Fibroblast of skin of right biceps (primary cell): ENCODE results near the gene ALDOA.

Source experiments
- DNase-seq: peaks from one replicate; pipeline ENCODE4 v3.0.0-alpha.2; 2013

Gene ALDOA

DNA sequence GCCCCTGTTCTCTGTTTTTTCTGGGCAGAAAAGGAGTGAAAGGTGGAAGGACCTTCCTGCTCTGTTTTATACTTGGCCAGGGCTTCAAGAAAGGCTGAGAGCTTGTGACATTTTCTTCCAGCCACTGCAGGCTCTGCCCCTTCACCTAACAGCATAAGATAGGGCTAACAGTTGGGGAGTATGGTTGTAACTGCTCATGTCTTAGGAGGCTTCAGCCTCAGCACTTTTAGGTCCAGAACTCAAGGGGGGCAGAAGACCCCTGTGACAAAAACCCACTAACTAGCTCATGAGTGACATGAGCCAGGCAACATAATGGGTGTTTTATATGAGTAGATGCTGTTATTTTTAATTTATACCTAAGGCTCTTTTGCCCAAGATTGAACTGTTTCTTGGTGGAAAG, 4.9 kb downstream of the ALDOA start:
- no peak for DNase-seq

DNA sequence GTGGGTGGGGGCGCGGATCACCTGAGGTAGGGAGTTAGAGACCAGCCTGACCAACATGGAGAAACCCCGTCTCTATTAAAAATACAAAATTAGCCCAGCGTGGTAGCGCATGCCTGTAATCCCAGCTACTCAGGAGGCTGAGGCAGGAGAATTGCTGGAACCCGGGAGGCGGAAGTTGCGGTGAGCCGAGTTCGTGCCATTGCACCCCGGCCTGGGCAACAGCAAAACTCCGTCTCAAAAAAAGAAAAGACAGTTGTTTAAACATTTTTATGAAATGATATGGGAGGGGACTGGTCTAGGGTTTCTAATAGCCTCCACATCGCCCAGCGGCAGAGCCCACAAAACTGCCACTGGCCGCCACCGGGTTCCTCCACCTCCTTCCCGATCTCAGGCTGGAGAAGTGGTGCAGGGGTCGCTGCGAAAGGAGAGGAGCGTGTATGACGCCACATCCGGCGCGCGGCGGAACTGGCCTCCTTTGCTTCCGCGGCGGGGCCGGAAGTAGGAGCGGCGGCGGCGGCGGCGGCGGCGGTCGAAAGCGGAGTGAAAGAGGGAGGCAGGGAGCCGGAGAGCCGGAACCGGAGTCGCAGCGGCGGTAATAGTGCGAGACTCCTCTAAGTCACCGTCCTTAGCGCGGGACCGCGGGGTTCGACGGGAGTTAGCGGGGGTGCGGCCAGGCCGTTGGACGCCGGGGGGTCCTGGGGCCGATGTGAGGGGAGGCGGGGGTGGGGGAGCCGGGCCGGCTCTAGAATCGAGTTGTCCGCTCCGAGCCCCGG, 10.1 kb downstream of the ALDOA start, which contains the start of gene PPP4C:
PPP4C (plus strand) TSS at position 492 of the 773 bp plus-strand sequence. CDS start 384 bp downstream, outside the sequence.
- peak; percentile 90 for DNase-seq

DNA sequence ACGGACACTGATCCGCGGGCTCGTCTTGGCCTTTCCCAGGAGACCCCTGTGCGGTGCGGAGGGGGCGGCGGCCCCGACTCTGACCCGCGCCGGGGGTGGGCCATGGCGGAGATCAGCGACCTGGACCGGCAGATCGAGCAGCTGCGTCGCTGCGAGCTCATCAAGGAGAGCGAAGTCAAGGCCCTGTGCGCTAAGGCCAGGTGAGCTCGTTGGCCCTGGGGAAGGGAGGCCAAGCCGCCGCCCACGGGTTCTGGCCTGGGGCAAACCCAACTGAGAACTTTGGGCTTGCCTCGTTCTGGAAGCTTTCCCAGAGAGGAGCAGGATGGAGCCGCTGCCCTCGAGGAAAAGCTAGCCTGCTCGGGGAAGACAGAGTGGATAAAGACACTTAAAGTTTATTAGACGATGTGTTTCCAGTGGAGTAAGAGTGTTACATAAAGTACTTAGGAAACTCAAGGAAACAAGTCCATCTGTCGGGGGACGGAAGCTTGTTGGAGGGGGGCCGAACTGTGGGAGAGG, 10.8 kb downstream of the ALDOA start:
- no peak for DNase-seq

DNA sequence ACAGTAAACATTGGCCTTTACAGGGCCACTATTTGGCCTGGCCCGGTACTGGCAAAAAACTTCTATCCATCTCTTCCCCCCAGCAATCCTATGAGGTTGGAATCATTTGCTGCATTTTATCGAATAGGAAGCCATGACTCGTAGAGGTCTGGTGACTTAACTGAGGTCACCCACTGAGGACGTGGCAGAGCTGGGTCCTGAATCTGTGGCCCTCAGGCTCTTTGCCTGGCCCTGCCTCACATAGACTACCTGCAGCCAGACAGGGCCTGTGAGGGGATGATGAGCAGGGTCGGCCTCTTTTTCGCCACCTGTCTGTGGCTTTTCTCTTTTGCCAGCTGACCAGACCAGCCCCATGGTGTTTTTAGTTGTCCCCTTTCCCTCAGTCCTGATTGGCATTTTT, 12.1 kb downstream of the ALDOA start:
- no peak for DNase-seq

DNA sequence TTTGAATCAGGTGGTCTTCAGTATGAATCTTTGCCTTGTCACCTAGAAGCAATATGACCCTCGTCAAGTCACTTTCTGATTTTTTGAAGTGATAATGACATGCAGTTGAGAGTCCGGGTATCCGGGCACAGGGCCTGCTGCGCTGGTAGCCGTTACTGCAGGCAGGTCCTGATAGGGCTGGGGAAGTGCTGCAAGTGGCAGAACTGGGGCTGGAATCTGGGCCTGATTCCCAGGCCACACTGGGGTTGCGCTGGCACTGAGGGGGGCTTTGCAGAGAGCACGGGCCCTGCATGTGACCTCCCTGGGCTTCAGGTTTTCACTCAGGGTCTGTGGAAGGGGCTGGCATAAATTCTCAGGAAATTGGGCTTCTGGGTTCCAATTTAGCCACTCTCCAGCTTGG, 13.2 kb downstream of the ALDOA start:
- DNase-seq, result no peak

DNA sequence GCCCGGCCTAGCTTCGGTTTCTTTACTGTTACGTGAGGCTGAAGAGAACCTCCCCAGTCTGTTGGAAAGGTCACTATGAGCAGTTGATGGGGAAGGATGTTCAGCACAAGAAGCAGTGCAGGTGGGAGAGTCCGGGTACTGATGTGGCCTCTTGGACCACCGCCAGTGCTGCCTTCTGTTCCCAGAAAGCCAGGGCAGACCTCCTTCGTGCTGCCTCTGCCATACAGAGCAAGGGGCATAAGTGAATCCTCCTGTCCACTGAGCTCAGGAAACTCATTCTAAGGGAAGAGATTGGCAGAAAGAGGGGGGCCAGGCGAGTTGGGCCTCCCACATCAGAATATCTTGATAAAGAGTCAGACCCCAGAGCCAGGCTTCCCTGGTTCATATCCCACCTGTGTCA, 13.9 kb downstream of the ALDOA start:
- no peak for DNase-seq

- no peak for DNase-seq
Measured at GRCh38 chr16:30082545-30083090, 17.1 kb downstream of the ALDOA start.

GRCh38 chr16:30083216-30084055, 17.9 kb downstream of the ALDOA start:
- DNase-seq, result no peak

GRCh38 chr16:30084096-30084815, 18.7 kb downstream of the ALDOA start:
- no peak for DNase-seq

DNA sequence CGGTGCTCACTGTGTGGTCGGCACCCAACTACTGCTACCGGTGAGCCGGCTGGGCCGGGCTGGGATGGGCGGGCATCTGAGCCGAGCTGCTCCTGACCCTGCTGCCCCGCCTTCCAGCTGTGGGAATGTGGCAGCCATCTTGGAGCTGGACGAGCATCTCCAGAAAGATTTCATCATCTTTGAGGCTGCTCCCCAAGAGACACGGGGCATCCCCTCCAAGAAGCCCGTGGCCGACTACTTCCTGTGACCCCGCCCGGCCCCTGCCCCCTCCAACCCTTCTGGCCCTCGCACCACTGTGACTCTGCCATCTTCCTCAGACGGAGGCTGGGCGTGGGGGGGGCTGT, 19.2 kb downstream of the ALDOA start:
- DNase-seq, result no peak

GRCh38 chr16:30085247-30085646, 19.7 kb downstream of the ALDOA start:
- no peak for DNase-seq

GRCh38 chr16:30085820-30086219, 20.3 kb downstream of the ALDOA start:
- no peak for DNase-seq

DNA sequence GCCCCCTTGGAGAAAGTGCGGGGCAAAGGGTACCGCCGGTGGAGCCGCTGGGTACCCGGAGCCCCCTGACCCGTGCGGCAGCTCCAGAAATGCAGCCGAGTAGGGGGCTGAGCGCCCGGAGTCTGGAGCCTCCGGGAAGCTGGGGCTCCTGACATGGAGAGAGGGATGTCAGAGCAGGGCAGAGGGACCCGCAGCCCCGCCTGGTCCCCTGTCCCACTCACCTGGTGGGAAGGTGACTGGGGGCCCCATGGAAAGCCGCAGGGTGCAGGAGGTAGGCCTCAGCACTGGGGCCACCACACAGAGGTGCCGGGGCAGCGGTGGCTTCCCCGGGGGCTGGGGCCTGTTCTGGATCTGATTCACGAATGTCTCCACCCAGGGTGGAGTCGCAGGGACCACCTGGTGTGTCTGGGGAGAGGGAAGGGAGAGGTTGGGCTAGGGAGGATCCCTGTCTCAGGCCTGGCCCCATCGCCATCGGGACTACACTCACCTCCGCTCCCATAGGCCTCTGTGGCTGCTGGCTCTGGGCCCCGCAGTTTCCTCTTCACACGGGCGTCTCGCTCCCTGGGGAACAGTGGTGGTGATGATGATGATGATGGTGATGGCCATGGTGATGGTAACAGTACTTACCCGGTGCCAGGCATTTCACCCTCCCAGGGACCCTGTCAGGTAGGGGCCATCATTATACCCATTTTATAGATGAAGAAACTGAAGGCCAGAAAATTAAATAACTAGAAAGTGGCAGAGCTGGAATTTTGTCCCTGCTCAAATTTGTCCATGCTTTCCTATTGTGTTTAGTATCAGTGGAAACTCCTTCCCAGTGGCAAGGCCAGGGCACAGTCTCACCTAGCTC, 21.0 kb downstream of the ALDOA start:
- DNase-seq, result no peak

GRCh38 chr16:30087181-30087898, 21.8 kb downstream of the ALDOA start:
- no peak for DNase-seq

- no peak for DNase-seq
Measured at GRCh38 chr16:30088237-30088831, 22.8 kb downstream of the ALDOA start.

DNA sequence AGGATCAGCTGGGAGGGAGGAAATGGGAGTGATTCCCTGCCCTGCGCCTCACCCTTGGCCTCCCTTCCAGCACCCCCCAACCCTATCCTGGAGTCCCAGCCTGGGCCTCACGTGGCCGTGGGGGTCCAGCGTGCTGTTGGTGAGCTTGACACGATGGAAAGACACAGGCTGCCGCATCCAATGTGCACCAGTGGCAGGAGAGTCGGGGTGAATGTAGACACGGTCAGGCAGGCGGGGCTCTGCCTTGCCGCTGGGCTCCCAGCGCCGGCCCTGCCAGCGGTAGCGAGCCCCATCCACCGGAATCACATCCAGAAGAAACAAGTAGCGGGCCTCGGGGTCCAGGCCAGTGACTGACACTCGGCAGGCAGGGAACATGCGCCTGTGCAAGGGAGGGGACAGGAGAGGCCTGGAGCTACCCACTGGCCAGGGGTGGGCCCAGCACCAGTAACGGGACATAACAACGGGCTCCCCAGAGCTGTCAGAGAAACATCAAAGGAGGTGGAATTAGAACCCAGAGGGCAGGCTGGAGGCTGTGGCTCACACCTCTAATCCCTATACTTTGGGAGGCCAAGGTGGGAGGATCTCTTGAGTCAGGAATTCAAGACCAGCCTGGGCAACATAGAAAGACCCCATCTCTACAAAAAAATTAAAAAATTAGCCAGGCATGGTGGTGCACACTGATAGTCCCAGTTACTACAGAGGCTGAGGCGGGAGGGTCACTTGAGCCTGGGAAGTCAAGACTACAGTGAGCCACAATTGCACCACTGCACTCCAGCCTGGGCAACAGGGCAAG, 23.5 kb downstream of the ALDOA start:
- DNase-seq, result no peak

DNA sequence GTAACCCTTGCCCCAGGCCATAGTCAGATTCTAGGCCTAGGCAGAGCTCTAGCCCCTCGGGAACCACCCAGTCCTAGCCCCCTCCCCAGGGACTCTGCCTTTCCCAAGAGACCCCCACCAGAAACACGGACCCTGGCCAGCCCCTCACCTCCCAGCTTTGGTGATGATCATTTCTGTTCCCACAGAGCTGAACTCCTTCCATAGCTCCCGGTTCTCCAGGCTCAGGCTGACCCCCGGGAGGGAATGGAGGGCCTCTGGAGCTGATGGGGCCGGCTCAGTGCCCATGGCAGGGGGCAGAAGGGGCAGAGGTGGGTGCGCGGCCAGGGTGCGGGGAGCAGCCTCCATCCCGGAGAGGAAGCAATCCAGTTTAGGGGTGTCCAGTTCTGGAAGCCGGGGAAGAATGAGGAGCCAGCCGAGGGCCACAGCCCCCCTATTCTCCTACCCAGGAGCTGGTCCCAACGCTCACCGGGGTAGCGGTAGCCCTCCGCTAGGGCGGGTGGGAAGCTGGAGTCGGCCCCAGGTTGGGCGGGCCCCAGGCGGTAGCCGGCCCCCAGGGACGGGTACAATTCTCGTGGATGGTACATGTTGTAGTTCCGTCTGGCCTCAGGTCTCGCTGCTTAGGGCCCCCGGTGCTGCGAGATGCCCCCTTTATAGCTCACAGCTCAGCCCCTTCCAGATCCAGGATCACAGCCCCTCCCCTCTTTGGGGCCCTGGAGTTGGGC, 25.2 kb downstream of the ALDOA start:
- DNase-seq, result no peak

DNA sequence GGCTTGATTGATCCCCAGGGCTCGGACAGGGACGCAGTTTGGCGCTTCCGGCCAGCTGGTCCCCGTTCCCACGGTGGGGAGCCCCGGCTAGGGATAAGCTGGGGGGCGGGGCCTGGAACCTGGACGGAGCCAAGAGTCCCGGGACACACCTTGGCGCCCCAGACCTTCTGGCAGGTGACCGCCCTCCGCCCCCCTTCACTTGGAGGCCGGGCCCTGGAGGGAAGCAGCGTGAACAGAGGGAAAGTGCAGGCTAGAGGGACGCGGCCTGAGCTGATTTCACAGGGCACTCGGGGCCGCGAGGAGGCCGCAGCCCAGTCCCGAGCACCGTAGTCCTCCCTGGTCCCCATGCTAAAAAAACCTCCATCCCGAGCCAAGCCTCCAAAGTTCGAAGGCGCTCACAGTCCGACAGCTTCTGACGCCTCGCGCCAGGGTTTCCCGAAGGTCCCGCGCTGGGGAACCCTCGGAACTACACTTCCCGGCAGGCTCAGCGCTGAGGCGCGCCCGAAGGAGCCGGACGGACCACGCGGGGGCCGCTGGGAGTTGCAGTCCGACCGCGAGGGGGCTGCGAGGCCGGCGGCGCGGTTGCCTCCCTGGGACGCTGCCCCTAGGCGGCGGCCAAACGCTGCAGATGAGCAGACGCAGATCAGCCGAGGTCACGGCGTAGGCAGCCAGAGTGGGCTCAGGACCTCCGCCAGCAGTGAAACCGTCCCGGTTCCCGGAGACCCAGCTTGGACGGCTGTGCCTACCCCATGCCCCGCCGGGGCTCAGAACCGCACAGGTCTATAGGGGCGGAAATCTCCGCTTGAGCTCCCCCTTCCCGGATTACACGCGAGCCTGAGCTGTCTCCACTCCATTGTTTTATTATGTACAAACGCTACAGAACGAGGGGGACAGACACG, 26.2 kb downstream of the ALDOA start, which contains the start of gene TBX6:
TBX6 (minus strand) TSS at position 451 of the 899 bp plus-strand sequence. CDS start 731 bp downstream, outside the sequence.
- peak; percentile 90 for DNase-seq
